Panc1 (cell line): ENCODE measurements around the gene SESN2.

Source experiments
- POLR2AphosphoS5 ChIP-seq: IDR thresholded peaks from 2 replicates; pipeline ENCODE4 v1.6.1; 2012; ENCODE audit warnings: mild to moderate bottlenecking, low read depth, low read length, moderate library complexity
- REST ChIP-seq, 2 experiments: IDR thresholded peaks; 2 replicates each; pipeline ENCODE4 v1.6.1; 2011 to 2012; ENCODE audit warnings: low read depth in 2 of 2, control low read depth in 1 of 2, low read length in 1 of 2, mild to moderate bottlenecking in 1 of 2, moderate library complexity in 1 of 2; ENCODE audit not compliant: insufficient read depth in 1 of 2
- TF ChIP-seq, protein P1 (sequence below): fragments of 450-650 bp; IDR thresholded peaks from 2 replicates; pipeline ENCODE4 v1.5.1; 2017; ENCODE audit warnings: mild to moderate bottlenecking

GRCh38 chr1:28267633-28268032, 8.3 kb downstream of the SESN2 start:
- TF ChIP-seq, protein P1, sequence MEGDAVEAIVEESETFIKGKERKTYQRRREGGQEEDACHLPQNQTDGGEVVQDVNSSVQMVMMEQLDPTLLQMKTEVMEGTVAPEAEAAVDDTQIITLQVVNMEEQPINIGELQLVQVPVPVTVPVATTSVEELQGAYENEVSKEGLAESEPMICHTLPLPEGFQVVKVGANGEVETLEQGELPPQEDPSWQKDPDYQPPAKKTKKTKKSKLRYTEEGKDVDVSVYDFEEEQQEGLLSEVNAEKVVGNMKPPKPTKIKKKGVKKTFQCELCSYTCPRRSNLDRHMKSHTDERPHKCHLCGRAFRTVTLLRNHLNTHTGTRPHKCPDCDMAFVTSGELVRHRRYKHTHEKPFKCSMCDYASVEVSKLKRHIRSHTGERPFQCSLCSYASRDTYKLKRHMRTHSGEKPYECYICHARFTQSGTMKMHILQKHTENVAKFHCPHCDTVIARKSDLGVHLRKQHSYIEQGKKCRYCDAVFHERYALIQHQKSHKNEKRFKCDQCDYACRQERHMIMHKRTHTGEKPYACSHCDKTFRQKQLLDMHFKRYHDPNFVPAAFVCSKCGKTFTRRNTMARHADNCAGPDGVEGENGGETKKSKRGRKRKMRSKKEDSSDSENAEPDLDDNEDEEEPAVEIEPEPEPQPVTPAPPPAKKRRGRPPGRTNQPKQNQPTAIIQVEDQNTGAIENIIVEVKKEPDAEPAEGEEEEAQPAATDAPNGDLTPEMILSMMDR: no peak
- no peak for TF ChIP-seq POLR2AphosphoS5
- TF ChIP-seq REST (IDR thresholded peaks at IDR 0.05; ENCODE audit: insufficient read depth in 1 of 2, low read depth in 2 of 2, low read length in 1 of 2): no peak
